Activated CD8-positive, alpha-beta memory T cell treated with anti-CD3 and anti-CD28 coated beads, Interleukin-2, amount 10 ng/mL, durations not matched to agents 7 days and 5 days (primary cell): Measurements from ENCODE around the gene DUOX1. TPM values are rescaled to one million over a fixed set of nuclear protein-coding genes. Genes with fewer than 3 reads are reported as not detected.
A peak's percentile ranks its signal among the peaks of the same experiment; 100 is the strongest.

Source experiments
- ATAC-seq: fragments of 150-1000 bp; cut with Tn5 transposase; one replicate; pipeline ENCODE4 v1.10.0; 2021; ENCODE audit warnings: moderate library complexity
- CTCF ChIA-PET: fragments of 350-600 bp; sonication (Branson Sonifier 250); formaldehyde crosslinking; loops from one replicate; lab custom pipeline; 2021; ENCODE audit warnings: antibody characterized with exemption; lab: Charles Lee
- DNase-seq: peaks from one replicate; pipeline ENCODE4 v3.0.0-alpha.2; 2020
- H3K27ac Mint-ChIP-seq: one replicate; pipeline ENCODE4 v1.8.0; 2021; ENCODE audit warnings: mild to moderate bottlenecking, mixed read lengths
- H3K27me3 Mint-ChIP-seq: one replicate; pipeline ENCODE4 v1.8.0; 2021; ENCODE audit warnings: mixed read lengths
- H3K36me3 Mint-ChIP-seq: one replicate; pipeline ENCODE4 v1.8.0; 2021; ENCODE audit warnings: mild to moderate bottlenecking, mixed read lengths
- H3K4me1 Mint-ChIP-seq: one replicate; pipeline ENCODE4 v1.8.0; 2021; ENCODE audit warnings: mixed read lengths
- H3K4me3 Mint-ChIP-seq: one replicate; pipeline ENCODE4 v1.8.0; 2021; ENCODE audit warnings: mild to moderate bottlenecking, moderate library complexity, mixed read lengths
- H3K9me3 Mint-ChIP-seq: one replicate; pipeline ENCODE4 v1.8.0; 2022; ENCODE audit warnings: low read depth, mixed read lengths
- total RNA-seq, 2 experiments: library from RNA; stranded (reverse); gene quantifications; one replicate each; pipeline ENCODE4 v1.2.3, GENCODE V29; 2021

The DUOX1 gene
- total RNA-seq, 2 experiments from 2014 or later = 0.07 TPM; not detected in 1

DNA sequence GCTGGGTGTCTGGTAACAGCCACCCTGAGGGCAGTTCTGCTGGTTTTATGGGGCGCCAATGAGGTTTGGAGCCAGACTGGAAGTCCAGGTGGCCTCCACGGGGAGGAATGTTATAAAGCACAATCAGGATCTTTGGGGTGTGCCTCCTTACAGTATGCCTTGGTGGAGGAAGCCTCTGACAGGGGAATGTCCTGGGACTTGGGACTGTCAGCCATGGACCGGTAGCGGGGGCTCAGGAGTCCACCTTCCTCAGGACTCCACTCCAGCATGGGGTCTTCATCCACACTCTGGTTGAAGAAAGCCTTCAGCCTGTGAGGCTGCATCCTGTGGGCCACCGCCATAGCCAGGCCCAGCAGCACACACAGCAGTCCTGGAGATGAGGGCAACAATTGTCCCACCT, 10.8 kb upstream of the DUOX1 start:
- DNase-seq (no peak), ATAC-seq (no peak)
- Mint-ChIP-seq H3K36me3 (no peaks in the 10 kb centered on the region), H3K27ac (no peak overlapping the region), H3K27me3 (peaks cover 66% of the 10 kb centered on the region), H3K9me3 (no peaks in the 10 kb centered on the region), H3K4me3 (no peak overlapping the region), H3K4me1 (peaks cover 22% of the 10 kb centered on the region)
- CTCF ChIA-PET = interaction anchor here (0.9 to 1.9 kb wide), 20 partner anchors 8 to 541 kb away, joined by 3 to 25 read pairs (median 6); partner anchors contain the start of genes DUOX1, DUOXA1 and SORD

DNA sequence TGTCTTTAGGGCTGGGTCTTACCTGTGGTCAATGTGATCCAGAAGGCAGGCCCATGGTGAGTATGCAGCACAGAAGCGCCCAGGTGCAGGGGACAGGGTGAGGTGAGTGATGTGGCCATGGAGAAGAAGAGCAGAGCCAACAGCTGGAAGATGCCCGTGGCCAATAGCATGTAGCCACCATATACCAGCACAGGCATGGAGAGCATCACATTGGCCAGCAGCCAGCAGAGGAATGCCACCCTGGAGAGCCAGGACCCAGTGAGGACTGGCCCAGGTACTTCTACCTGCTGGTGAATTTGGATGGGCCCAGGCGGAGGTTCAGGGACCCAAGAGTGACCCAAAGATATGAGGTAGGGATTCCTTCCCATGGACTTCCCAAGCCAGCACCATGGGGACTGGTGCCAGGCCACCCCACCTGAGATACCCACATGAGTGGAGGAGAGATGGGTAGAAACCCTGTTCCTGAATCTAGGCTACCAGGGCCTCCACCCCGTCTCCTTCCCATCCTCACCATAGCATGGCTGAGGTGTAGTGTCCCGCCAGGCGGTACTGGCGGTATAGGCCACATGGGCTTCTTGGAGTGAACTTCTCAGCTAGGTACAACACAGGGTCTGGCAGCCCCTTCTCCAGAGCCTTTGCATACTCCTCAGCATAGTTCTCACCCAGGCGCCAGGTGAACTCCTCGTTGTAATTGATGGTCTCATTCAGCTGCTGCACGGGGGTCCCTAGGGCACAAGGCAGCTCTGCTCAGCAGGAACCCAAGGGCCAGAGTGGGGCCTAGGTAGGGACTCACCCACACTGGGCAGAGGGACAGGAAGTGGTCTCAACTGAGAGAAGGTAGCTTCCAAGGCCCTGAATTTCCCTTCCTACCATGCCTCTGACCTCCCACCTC, 9.5 kb upstream of the DUOX1 start:
- Mint-ChIP-seq H3K27ac (no peak overlapping the region), H3K27me3 (peaks cover 62% of the 10 kb centered on the region), H3K4me3 (no peak overlapping the region), H3K4me1 (peaks cover 19% of the 10 kb centered on the region), H3K36me3 (no peaks in the 10 kb centered on the region), H3K9me3 (no peaks in the 10 kb centered on the region)
- CTCF ChIA-PET = no interaction called here
- ATAC-seq (no peak), DNase-seq (no peak)

DNA sequence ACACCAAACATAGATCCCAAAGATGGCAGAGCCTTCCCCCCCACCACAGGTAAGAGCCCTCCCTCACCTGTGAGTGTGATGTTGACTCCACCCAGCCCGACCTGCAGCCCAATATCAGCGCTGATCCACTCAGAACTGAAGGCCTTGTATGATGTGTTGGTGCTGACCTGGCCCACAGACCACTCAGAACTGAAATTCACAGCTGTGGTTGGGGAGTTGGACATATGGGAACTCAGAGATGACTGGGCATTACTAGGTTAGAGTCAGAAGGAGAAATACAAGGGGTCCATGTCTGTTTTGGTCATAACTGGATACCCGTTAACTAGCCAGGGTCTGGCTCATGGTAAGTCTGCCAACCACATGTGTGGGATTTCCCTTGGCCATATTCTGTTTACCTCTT, 8.8 kb upstream of the DUOX1 start:
- H3K4me3 Mint-ChIP-seq = no peak overlapping the region
- ATAC-seq = no peak

DNA sequence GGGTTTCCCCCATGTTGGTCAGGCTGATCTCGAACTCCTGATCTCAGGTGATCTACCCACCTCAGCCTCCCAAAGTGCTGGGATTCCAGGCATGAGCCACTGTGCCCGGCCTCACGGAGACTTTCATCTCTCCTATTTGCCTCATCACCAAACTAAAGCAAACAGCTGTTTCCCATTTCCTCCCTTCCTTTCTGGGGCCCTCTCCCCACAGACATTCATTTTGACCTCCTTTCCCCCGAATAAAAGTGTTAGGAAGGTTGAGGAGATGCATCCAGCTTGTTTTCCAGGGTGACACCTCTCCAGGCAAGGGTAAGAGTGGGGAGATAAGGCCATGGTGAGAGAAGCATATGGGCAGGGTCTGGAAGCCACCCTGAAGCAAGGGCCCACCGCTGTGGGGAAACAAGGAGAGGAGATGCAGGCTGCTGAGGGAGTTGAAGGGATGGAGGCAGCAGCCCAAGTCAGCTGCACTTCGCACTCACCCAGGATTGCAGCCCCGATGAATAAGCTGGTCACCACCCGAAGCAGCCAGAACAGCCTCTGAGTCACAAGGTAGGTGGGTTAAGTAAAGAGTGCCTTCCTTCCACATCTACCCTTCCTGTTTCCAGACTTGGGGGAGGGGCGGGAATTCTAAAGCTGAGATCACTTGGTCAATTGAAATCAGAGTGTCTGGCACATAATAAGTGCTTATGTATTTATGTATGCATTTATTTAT, 7.9 kb upstream of the DUOX1 start:
- ATAC-seq (no peak), DNase-seq (no peak)
- no peak overlapping the region for H3K4me3 Mint-ChIP-seq
- peaks cover 62% of the 10 kb centered on the region for H3K27me3 Mint-ChIP-seq
- no peak overlapping the region for H3K27ac Mint-ChIP-seq
- CTCF ChIA-PET = interaction anchor here (0.6 to 1.5 kb wide), 3 partner anchors 8 to 483 kb away, joined by 3 to 6 read pairs (median 3); partner anchors contain the start of gene DUOX1
- H3K36me3 Mint-ChIP-seq = no peaks in the 10 kb centered on the region
- H3K9me3 Mint-ChIP-seq = no peaks in the 10 kb centered on the region
- H3K4me1 Mint-ChIP-seq = peaks cover 14% of the 10 kb centered on the region

More for the DNA sequence above, 8.8 kb upstream of the DUOX1 start:
- H3K36me3 Mint-ChIP-seq = no peaks in the 10 kb centered on the region
- CTCF ChIA-PET = interaction anchor here (1.3 to 1.5 kb wide), 2 partner anchors 9 to 47 kb away, joined by 3 read pairs; partner anchors contain the start of gene DUOX1
- peaks cover 19% of the 10 kb centered on the region for H3K4me1 Mint-ChIP-seq
- peaks cover 62% of the 10 kb centered on the region for H3K27me3 Mint-ChIP-seq
- H3K27ac Mint-ChIP-seq = no peak overlapping the region
- no peak for DNase-seq
- no peaks in the 10 kb centered on the region for H3K9me3 Mint-ChIP-seq

DNA sequence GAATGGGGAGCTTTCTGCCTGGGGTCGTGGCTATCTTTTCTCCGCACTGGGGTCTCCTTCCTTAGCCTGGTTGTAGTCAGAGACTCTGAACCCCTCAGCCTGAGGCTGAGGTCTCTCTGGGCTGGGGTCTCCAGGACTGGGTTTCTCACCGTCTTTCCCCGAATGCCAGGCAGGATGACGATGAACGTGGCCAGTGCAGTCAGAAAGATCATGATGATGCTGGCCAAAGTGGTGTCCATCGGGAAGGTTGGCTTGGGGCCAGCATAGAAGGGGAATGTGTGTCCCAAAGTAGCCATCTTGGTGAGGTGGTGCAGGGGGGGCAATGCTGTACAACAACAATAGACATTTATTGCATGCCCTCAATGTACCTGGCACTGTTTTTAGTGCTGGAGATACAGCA, 7.1 kb upstream of the DUOX1 start:
- peaks cover 58% of the 10 kb centered on the region for H3K27me3 Mint-ChIP-seq

DNA sequence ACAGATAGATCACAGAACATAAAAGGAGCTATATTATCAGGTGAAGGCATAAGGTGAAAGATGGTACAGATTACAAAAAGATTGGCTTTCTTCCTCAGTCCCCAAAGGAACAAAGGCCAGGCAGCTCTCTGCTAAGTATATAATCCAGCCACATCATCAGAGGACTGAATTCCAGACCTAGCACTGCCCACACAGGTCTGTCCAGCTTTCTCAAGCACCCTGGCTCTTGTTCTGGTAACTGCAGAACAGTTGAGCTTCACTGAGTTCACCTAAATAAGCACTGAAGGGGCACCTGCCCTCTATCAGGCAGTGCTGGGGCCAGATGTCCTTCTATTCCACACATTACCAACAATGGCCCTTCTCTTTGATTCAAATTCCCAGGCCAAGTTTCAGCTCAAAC, 6.4 kb upstream of the DUOX1 start:
- H3K27ac Mint-ChIP-seq = no peak overlapping the region
- H3K27me3 Mint-ChIP-seq = peaks cover 58% of the 10 kb centered on the region
- peaks cover under 1% of the 10 kb centered on the region for H3K4me1 Mint-ChIP-seq
- H3K4me3 Mint-ChIP-seq = no peak overlapping the region
- DNase-seq = no peak
- H3K36me3 Mint-ChIP-seq = no peaks in the 10 kb centered on the region
- no peak for ATAC-seq
- H3K9me3 Mint-ChIP-seq = no peaks in the 10 kb centered on the region
- CTCF ChIA-PET = interaction anchor here (1.1 to 1.7 kb wide), 3 partner anchors 10 to 156 kb away, joined by 3 to 5 read pairs (median 4); no protein-coding TSS in a partner anchor

More for the DNA sequence above, 7.1 kb upstream of the DUOX1 start:
- CTCF ChIA-PET = interaction anchor here (1.1 to 1.2 kb wide), 2 partner anchors 45 to 156 kb away, joined by 3 to 4 read pairs; no protein-coding TSS in a partner anchor
- peaks cover 5% of the 10 kb centered on the region for H3K4me1 Mint-ChIP-seq
- no peak overlapping the region for H3K4me3 Mint-ChIP-seq
- ATAC-seq (no peak), DNase-seq (no peak)
- no peaks in the 10 kb centered on the region for H3K36me3 Mint-ChIP-seq
- H3K9me3 Mint-ChIP-seq = no peaks in the 10 kb centered on the region
- H3K27ac Mint-ChIP-seq = no peak overlapping the region

DNA sequence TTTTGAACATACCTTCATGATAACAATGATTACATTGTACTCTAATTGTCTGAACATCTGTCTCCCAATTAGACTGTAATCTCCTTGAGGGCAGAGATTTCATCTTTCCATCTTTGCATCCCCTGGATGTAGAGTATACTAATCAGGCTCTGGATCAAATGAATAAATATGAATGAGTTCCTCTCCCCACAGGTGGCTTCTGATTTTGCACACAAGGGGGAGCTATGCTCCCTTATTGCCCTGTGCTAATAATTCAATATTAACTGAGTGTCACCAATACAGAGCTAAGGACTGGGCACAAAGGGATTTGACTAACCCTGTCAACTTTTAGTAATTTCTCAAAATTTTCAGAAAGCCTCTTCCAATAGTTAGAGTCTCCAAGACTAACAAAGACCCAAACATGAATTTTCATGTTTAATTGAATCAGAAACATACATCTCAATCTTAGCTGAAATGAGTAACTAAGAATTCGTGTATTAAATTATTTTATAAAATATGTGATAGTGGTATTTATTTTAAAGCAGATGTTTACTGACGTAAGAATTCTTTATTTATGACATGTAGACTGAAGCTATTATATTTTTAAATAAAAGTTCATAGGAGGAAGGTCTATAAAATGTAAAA, 3.1 kb upstream of the DUOX1 start:
- ATAC-seq (peak; percentile 53), DNase-seq (no peak)
- CTCF ChIA-PET = interaction anchor here (0.7 to 1.3 kb wide), 8 partner anchors 8 to 273 kb away, joined by 3 to 25 read pairs (median 4); no protein-coding TSS in a partner anchor
- no peaks in the 10 kb centered on the region for H3K36me3 Mint-ChIP-seq
- H3K4me1 Mint-ChIP-seq = peaks cover 1% of the 10 kb centered on the region
- H3K27me3 Mint-ChIP-seq = peaks cover 74% of the 10 kb centered on the region
- no peaks in the 10 kb centered on the region for H3K9me3 Mint-ChIP-seq
- H3K4me3 Mint-ChIP-seq = no peak overlapping the region
- no peak overlapping the region for H3K27ac Mint-ChIP-seq

DNA sequence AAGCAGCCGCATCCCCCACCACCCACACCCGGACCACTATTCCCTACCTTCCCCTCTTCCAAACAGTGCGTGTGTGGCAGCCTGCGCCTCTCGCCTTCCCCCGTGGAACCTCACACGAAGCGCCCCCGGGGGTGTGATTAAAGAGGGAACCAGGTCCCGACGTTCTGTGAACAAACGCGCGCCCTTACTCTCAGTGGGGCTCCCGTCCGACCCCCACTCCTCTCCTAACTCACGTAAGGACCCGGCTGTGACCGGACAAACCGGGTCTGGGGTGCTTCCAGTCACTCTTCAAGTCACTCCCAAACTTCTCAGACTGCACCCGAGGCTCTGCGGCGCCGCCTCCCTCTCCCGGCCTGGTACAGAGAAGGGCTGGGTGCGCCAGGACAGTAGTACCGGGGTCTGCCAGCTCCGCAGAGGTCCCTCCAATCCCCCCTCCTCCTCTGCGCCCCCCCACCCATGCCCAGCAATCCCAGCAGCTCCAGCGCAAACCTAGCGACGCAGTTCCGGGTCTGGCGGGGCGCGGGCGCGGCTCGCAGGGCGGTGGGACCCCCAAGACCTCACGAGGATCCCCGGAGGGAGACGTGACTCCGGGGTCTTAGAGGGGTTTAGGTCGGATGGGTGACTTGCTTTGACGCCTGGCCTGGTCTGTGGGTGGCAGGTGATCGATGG, 689 bp upstream of the DUOX1 start:
- ATAC-seq (no peak), DNase-seq (no peak)
- H3K4me1 Mint-ChIP-seq = peaks cover 1% of the 10 kb centered on the region
- no peaks in the 10 kb centered on the region for H3K36me3 Mint-ChIP-seq
- peaks cover 80% of the 10 kb centered on the region for H3K27me3 Mint-ChIP-seq
- no peaks in the 10 kb centered on the region for H3K9me3 Mint-ChIP-seq
- CTCF ChIA-PET = interaction anchor here (1.6 to 2.3 kb wide), 2 partner anchors 11 kb away, joined by 5 to 16 read pairs; no protein-coding TSS in a partner anchor
- H3K27ac Mint-ChIP-seq = no peak overlapping the region
- H3K4me3 Mint-ChIP-seq = no peak overlapping the region

DNA sequence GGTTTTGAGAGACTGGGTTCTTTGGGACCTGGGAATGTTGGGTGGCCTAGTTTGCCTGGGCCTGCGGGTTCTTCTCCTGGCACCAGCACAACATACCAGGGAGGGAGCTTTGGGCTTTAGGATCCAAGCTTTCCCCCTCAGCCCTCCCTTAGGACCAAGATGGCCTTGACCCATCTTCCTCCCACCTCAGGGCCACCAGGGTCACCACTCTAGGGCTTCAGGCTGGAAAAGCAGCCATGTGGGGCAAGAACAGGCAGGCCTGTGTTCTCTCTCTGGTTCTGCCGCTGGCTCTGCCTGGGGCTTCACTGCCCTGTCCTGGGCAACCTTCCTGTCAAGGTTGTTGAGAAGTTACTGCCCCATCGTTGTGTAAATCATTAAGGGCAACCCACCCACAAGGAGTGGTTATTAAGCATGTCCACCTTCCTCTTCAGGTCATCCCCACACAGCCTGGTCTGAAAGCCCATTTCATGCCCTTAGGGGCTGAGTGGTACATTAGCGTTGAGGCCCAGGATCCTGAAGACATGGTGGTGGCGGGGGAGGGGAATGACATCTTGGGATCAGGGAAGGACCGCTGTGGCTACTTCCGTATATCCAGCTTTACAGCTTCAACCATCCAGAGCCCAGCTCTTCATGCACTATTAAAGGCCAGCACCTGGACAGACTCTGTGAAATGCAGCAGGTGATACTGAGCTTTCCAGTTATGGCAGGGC, 652 bp downstream of the DUOX1 start:
- ATAC-seq = no peak
- Mint-ChIP-seq H3K27me3 (peaks cover 80% of the 10 kb centered on the region), H3K36me3 (no peaks in the 10 kb centered on the region), H3K9me3 (no peaks in the 10 kb centered on the region), H3K27ac (no peak overlapping the region), H3K4me1 (peaks cover 6% of the 10 kb centered on the region), H3K4me3 (no peak overlapping the region)
- CTCF ChIA-PET = interaction anchor here (0.9 to 2.3 kb wide), 4 partner anchors 9 to 68 kb away, joined by 3 to 16 read pairs (median 3); partner anchors contain the start of gene DUOXA2
- DNase-seq = no peak

DNA sequence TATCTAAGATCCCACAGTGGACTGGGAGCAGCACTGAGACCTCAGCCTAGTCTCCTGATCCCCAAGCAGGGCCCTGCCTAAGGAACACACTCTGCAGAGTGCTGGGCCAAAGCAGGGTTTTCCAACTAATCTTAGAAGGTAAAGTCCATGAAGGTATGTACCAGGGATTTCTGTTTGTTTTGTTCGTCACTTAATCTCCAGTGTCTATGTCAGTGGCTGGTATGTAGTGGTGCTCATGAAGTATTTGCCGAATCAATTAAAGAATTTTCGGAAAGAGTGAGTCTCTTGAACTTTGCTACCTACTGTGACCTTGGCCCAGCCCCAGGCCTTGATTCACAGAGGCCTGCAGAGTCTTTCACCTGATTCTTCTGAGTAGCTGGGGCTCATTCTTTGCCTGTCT, 1.7 kb downstream of the DUOX1 start:
- Mint-ChIP-seq H3K4me3 (no peak overlapping the region), H3K9me3 (no peaks in the 10 kb centered on the region), H3K4me1 (peaks cover 8% of the 10 kb centered on the region), H3K36me3 (no peaks in the 10 kb centered on the region), H3K27me3 (peaks cover 75% of the 10 kb centered on the region), H3K27ac (no peak overlapping the region)
- CTCF ChIA-PET = interaction anchor here (0.9 to 2.3 kb wide), 3 partner anchors 13 to 67 kb away, joined by 3 to 16 read pairs (median 3); partner anchors contain the start of gene DUOXA2
- no peak for ATAC-seq
- no peak for DNase-seq

DNA sequence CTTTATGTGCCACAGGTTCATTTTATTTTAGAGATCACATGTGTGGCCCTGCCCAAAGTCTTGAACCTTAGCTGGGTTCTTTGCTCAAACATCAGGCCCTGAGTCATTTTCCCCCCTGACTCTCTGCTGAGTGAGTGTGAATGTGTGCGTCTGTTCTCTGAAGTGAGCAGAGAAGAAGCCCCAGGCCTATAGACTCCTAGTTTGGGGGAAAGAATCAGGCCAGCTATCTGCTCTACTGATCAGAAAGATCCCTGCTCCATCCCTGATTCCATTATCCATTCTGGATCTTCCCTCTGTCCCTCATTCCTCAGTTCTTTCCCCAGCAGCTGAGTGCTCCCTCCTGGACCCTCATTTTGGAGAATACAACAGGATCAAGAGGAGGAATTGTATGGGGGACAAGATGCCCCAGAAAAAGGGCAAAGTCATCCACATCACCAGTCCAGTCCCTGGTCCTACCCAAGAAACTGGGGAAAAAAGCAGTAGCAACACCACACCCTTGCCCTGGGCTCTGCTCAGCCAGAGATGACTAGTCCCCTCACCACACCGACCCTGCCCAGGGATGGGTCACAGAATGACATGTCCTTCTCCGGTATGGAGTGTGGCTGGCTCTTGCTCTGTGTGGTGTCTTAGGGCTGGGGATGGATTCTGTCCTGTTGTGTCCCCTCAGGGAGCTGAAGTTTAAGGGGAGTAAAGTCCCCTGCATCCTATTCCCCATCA, 3.2 kb downstream of the DUOX1 start:
- ATAC-seq (no peak), DNase-seq (no peak)
- Mint-ChIP-seq H3K9me3 (no peaks in the 10 kb centered on the region), H3K27me3 (peaks cover 69% of the 10 kb centered on the region), H3K36me3 (no peaks in the 10 kb centered on the region), H3K27ac (no peak overlapping the region), H3K4me3 (no peak overlapping the region), H3K4me1 (peaks cover 8% of the 10 kb centered on the region)
- CTCF ChIA-PET = interaction anchor here (1.0 to 2.1 kb wide), 4 partner anchors 9 to 32 kb away, joined by 3 to 17 read pairs (median 4); no protein-coding TSS in a partner anchor
